K562 (cell line): ENCODE data around the gene STX12. TPM values are rescaled to one million over a fixed set of nuclear protein-coding genes. Genes with fewer than 3 reads are reported as not detected.

Experiments used
- ATF7 ChIP-seq: fragments of 450-650 bp; IDR thresholded peaks from 2 replicates; pipeline ENCODE4 v1.7.1; 2014; ENCODE audit warnings: mild to moderate bottlenecking, moderate library complexity
- BMI1 ChIP-seq: fragments of 150-350 bp; IDR thresholded peaks from 2 replicates; pipeline ENCODE4 v1.6.1; 2014; ENCODE audit warnings: low read length
- BRF1 ChIP-seq: IDR thresholded peaks from 3 replicates; pipeline ENCODE4 v1.6.1; 2011; ENCODE audit warnings: borderline replicate concordance, mild to moderate bottlenecking; ENCODE audit not compliant: insufficient read length; ENCODE audit errors: extremely low read depth
- HCFC1 ChIP-seq: IDR thresholded peaks from 2 replicates; pipeline ENCODE4 v1.6.1; 2012; ENCODE audit warnings: low read depth, low read length, improper control_type of control experiment
- MCM7 ChIP-seq, 2 experiments: fragments of 450-650 bp; IDR thresholded peaks; 2 replicates each; pipeline ENCODE4 v1.6.1; 2016 to 2018
- PBX2 ChIP-seq, 2 experiments: IDR thresholded peaks in 1 of 2; conservative IDR thresholded peaks in 1 of 2; 2 replicates each; pipeline ENCODE4 v1.6.1; 2016; ENCODE audit warnings: low read depth in 2 of 2, mild to moderate bottlenecking in 1 of 2, missing compliant biosample characterization in 1 of 2, missing genetic modification characterization in 1 of 2, moderate library complexity in 1 of 2
- RFX1 ChIP-seq: fragments of 450-650 bp; IDR thresholded peaks from 2 replicates; pipeline ENCODE4 v1.6.1; 2016; ENCODE audit warnings: mild to moderate bottlenecking, moderate library complexity
- SMARCC2 ChIP-seq: fragments of 450-650 bp; IDR thresholded peaks from 2 replicates; pipeline ENCODE4 v1.6.1; 2017; ENCODE audit warnings: antibody characterized with exemption, moderate library complexity, mild to moderate bottlenecking, low read depth
- ZBTB11 ChIP-seq, 3 experiments: fragments of 200-800 bp in 1 of 3; fragments of 250-450 bp in 1 of 3; fragments of 450-650 bp in 1 of 3; sonication (Bioruptor Pico) in 1 of 3; sonication (Bioruptor generic) in 1 of 3; formaldehyde crosslinking in 1 of 3; IDR thresholded peaks; 2 replicates each; pipeline versions ENCODE4 v1.6.1 to v1.8.0; 2016 to 2022; ENCODE audit warnings: mild to moderate bottlenecking in 2 of 3, missing genetic modification characterization in 2 of 3, missing compliant biosample characterization in 1 of 3, moderate library complexity in 1 of 3
- ZNF212 ChIP-seq: fragments of 450-650 bp; formaldehyde crosslinking; IDR thresholded peaks from 2 replicates; pipeline ENCODE4 v1.4.0; 2020; ENCODE audit warnings: mild to moderate bottlenecking
- ZNF766 ChIP-seq: fragments of 200-800 bp; sonication (Bioruptor generic); conservative IDR thresholded peaks from 2 replicates; pipeline ENCODE4 v1.6.1; 2016; ENCODE audit warnings: missing genetic modification characterization, missing compliant biosample characterization
- ZNF778 ChIP-seq: fragments of 450-650 bp; formaldehyde crosslinking; IDR thresholded peaks from 2 replicates; pipeline ENCODE4 v1.4.0; 2020; ENCODE audit warnings: mild to moderate bottlenecking, moderate library complexity
- polyA plus RNA-seq, 8 experiments: library from polyadenylated mRNA; depleted of rRNA in 4 of 8; stranded (reverse) in 5 of 8; unstranded in 3 of 8; fragments of >200 nt; fragmentation: Nextera tagmentation in 2 of 8; fragmentation: Illumina TruSeq in 1 of 8; extraction: Ambion mirVana in 2 of 8; extraction: Trizol in 1 of 8; gene quantifications; 2 replicates each; pipeline versions ENCODE4 v1.2.1 to v1.2.3, GENCODE V29; 2011 to 2014; ENCODE audit warnings: inconsistent platforms in 1 of 8, missing spikeins in 1 of 8
- total RNA-seq, 7 experiments: library from RNA; depleted of rRNA in 6 of 7; stranded (reverse); fragments of >200 nt in 6 of 7; fragmentation: Illumina TruSeq in 2 of 7; extraction: Trizol in 2 of 7; gene quantifications; 2 replicates each; pipeline versions ENCODE4 v1.2.1 to v1.2.3, GENCODE V29; 2011 to 2021; ENCODE audit warnings: low replicate concordance in 1 of 7
- TF ChIP-seq, protein P1 (sequence below): fragments of 250-450 bp; sonication (Bioruptor Pico); IDR thresholded peaks from 2 replicates; pipeline ENCODE4 v1.5.0; 2021; ENCODE audit warnings: mild to moderate bottlenecking, moderate library complexity
- TF ChIP-seq, protein P2 (sequence below): IDR thresholded peaks from 2 replicates; pipeline ENCODE4 v1.6.1; 2016; ENCODE audit warnings: missing genetic modification characterization, missing compliant biosample characterization

STX12 gene
- total and polyA plus RNA-seq, 9 of the 15 experiments (the other 6 are each of a cell fraction or from before 2014, with no cell fraction given), result 16.9 to 31.3 (median 25.7) TPM

- TF ChIP-seq ZBTB11 (CRISPR knock-in tag; IDR thresholded peaks at IDR 0.05) (0 out of 6 replicates have a peak, but pooled peaks of 1 of the 3 experiments have one; percentile 47), ZNF778 (CRISPR knock-in tag) (no peak), HCFC1 (no peak), SMARCC2 (no peak), ATF7 (no peak), PBX2 (CRISPR knock-in tag; IDR thresholded peaks at IDR 0.05; ENCODE audit: low read depth) (no peak), PBX2 (tag; conservative IDR thresholded peaks at IDR 0.05; ENCODE audit: low read depth) (no peak), BRF1 (no peak), ZNF212 (no peak), BMI1 (no peak), ZNF766 (CRISPR knock-in tag) (no peak), RFX1 (no peak), MCM7 (IDR thresholded peaks at IDR 0.05) (no peak)
- TF ChIP-seq, protein P1, sequence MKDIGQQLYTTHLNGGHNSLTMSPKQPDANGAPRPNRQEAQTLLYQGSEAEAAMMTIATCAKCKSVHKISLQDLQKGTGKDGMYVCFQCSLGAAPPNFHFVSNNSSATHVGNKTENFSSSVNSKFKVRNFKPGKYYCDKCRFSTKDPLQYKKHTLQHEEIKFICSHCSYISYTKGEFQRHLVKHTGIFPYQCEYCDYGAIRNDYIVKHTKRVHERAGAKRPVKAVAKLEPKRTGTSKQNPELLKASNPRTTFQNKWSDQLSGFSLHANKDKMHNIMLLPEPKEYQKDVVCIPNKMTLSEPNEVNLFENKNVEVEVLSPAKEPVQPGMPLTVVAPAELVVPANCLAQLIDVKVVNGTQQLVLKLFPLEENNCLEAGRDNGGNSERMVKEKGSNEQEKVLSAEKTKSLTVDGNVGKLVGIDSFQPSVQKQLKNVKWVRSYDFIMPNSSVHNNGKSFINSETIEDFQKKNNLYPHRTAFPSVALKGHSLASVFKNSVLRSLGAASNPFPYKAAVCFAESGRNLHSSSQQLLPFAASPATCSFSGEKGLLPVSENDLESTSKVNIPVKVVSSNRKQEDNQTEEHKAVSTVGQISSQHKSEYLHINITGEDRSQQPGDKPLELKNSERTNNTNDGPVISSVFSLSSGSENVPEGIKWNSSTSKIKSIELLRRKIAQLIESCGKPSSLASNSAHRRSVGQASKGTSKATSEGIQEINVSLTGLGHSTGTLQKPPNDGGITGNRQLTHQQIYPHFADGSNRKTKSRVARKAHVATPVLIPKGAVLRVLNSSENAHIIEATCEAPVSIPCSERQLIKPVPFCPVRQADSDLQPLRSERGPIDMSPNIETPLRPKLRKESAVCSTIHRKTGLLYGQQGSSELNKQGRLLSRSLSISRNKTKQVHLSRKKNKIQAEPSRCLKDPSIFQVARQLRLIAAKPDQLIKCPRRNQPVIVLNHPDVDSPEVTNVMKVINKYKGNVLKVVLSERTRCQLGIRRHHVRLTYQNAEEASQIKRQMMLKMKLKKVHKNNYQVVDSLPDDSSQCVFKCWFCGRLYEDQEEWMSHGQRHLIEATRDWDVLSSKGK (CRISPR knock-in tag), result no peak
- TF ChIP-seq, protein P2, sequence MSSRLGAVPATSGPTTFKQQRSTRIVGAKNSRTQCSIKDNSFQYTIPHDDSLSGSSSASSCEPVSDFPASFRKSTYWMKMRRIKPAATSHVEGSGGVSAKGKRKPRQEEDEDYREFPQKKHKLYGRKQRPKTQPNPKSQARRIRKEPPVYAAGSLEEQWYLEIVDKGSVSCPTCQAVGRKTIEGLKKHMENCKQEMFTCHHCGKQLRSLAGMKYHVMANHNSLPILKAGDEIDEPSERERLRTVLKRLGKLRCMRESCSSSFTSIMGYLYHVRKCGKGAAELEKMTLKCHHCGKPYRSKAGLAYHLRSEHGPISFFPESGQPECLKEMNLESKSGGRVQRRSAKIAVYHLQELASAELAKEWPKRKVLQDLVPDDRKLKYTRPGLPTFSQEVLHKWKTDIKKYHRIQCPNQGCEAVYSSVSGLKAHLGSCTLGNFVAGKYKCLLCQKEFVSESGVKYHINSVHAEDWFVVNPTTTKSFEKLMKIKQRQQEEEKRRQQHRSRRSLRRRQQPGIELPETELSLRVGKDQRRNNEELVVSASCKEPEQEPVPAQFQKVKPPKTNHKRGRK (tag), result no peak
Measured at GRCh38 chr1:27862671-27863537, 89.9 kb downstream of the STX12 start (continued).
